B cell (primary cell): ENCODE data around the gene TMSB15C.
A peak's percentile ranks its signal among the peaks of the same experiment; 100 is the strongest.

ENCODE experiments used
- CTCF ChIP-seq: fragments of 200-600 bp; IDR thresholded peaks from one replicate; pipeline ENCODE4 v1.8.0; 2022; ENCODE audit warnings: antibody characterized with exemption, mild to moderate bottlenecking
- EZH2 ChIP-seq: IDR thresholded peaks from 2 replicates; pipeline ENCODE4 v1.6.1; 2012; ENCODE audit warnings: borderline replicate concordance, low read depth, mild to moderate bottlenecking, moderate library complexity, low read length; ENCODE audit not compliant: insufficient read depth, poor library complexity, severe bottlenecking

- peak; percentile 70 for TF ChIP-seq CTCF
- TF ChIP-seq EZH2: no peak
These were observed 22.2 kb upstream of the TMSB15C start for GRCh38 chrX:104098151-104098808.
